ENCODE measurements around the gene ZNF225. TPM values are rescaled to one million over a fixed set of nuclear protein-coding genes. Genes with fewer than 3 reads are reported as not detected.
A peak's percentile ranks its signal among the peaks of the same experiment; 100 is the strongest.

ZNF225 gene
- total RNA-seq, result 1 to 10 TPM; 2.3 to 5.0 (median 3.2) TPM
- 1 to 10 TPM; 1.2 to 2.0 TPM for polyA plus RNA-seq
- long read RNA-seq, donor 1, full-length matches to known transcripts, result 1 of 2 reads
- long read RNA-seq, donor 1, partial matches to known transcripts, result 0 of 2 reads
- long read RNA-seq, donor 1, other reads (novel, unspliced or antisense), result 1 of 2 reads
- long read RNA-seq, donor 2, full-length matches to known transcripts, result 5 of 6 reads
- long read RNA-seq, donor 2, partial matches to known transcripts, result 0 of 6 reads
- long read RNA-seq, donor 2, other reads (novel, unspliced or antisense), result 1 of 6 reads
- long read RNA-seq, donor 3, full-length matches to known transcripts, result 1 of 7 reads
- long read RNA-seq, donor 3, partial matches to known transcripts, result 0 of 7 reads
- long read RNA-seq, donor 3, other reads (novel, unspliced or antisense), result 6 of 7 reads

- Histone ChIP-seq H3K27me3 (no peaks in the 10 kb centered on the region), H3K36me3 (peaks cover 0 to 41% (median 23%) of the 10 kb centered on the region in 9 donors), H3K4me1 (peaks cover 0 to 31% (median 19%) of the 10 kb centered on the region in 9 donors), H3K27ac (peak within 1 kb of the TSS in 9 of 10 donors; percentile 37 to 88 (median 84)), H3K9me3 (peaks cover 0 to 40% (median 18%) of the 10 kb centered on the region in 11 donors), H3K4me3 (peak within 1 kb of the TSS; percentile 44 to 85 (median 73))
- peak in 2 of 9 donors; percentile 4 to 24 for TF ChIP-seq CTCF (IDR thresholded peaks at IDR 0.05)
- intact Hi-C loops (cut with DNase I), result loop anchor here in 8 of 10 donors (1.0 to 10.0 kb wide), 19 partner anchors 18 to 192 kb away; partner anchors contain the start of genes ZNF224 (in 3 of the 8), ZNF226 (in 3 of the 8), ZNF235 (in 3 of the 8) and ZNF155 (in 2 of the 8)
- WGBS, 2 donors, result 0 to 1% methylated on average over 44 of the region's 44 CpGs
- DNase-seq (peak; percentile 87 to 99), ATAC-seq (peak; percentile 98 to 100 (median 99))
Observed at GRCh38 chr19:44113138-44113783, at the start of gene ZNF225. Gene ZNF225 (plus strand): TSS chr19:44113399. CDS start chr19:44115828, 2,429 bp downstream.

GRCh38 chr19:44066305-44066704 lies 46.9 kb upstream of the ZNF225 start:
- H3K9me3 ChIP-seq, result peaks cover 0 to 94% (median 34%) of the 10 kb centered on the region in 11 donors
- no peak for TF ChIP-seq CTCF (IDR thresholded peaks at IDR 0.05)
- no peak overlapping the region for H3K4me3 ChIP-seq
- H3K4me1 ChIP-seq, result peaks cover 0 to 3% (median 2%) of the 10 kb centered on the region in 9 donors
- H3K27ac ChIP-seq, result no peak overlapping the region
- H3K36me3 ChIP-seq, result peaks cover 4 to 74% (median 61%) of the 10 kb centered on the region in 9 donors
- no peak for DNase-seq
- ATAC-seq, result no peak
- intact Hi-C loops (cut with DNase I), result no loop called here
- no peaks in the 10 kb centered on the region for H3K27me3 ChIP-seq
- WGBS, 2 donors, result 63 to 84% methylated on average over 3 of the region's 3 CpGs

GRCh38 chr19:44069415-44069814 lies 43.8 kb upstream of the ZNF225 start:
- Histone ChIP-seq H3K4me3 (no peak overlapping the region), H3K4me1 (peaks cover 0 to 21% (median 15%) of the 10 kb centered on the region in 9 donors), H3K36me3 (peaks cover 0 to 43% (median 32%) of the 10 kb centered on the region in 9 donors), H3K27ac (no peak overlapping the region), H3K9me3 (peaks cover 0 to 71% (median 34%) of the 10 kb centered on the region in 11 donors), H3K27me3 (no peaks in the 10 kb centered on the region)
- ATAC-seq (no peak), DNase-seq (no peak)
- no peak for TF ChIP-seq CTCF (IDR thresholded peaks at IDR 0.05)
- WGBS, 2 donors, result 94 to 98% methylated on average over 1 of the region's 1 CpG
- intact Hi-C loops (cut with DNase I), result no loop called here

Data from heart right ventricle (tissue), 16 donors.